Osteoblast (primary cell): ENCODE data around the gene SLC22A12. TPM values are rescaled to one million over a fixed set of nuclear protein-coding genes. Genes with fewer than 3 reads are reported as not detected.

Source experiments
- DNase-seq: peaks from one replicate; pipeline ENCODE4 v3.0.0; 2011; ENCODE audit warnings: low spot score, mixed read lengths; ENCODE audit not compliant: insufficient read length; ENCODE audit errors: missing footprints
- H2AFZ ChIP-seq: 2 replicates; pipeline ENCODE4 v1.6.0; 2011; ENCODE audit warnings: mild to moderate bottlenecking, low read length
- H3K27ac ChIP-seq: 2 replicates; pipeline ENCODE4 v1.5.1; 2011; ENCODE audit warnings: mild to moderate bottlenecking, low read depth, low read length, moderate library complexity
- H3K27me3 ChIP-seq: 2 replicates; pipeline ENCODE4 v1.6.0; 2012; ENCODE audit warnings: mild to moderate bottlenecking, control low read depth, inconsistent platforms, low read length, moderate library complexity; ENCODE audit not compliant: insufficient read depth
- H3K36me3 ChIP-seq: 2 replicates; pipeline ENCODE4 v1.5.1; 2011; ENCODE audit warnings: mild to moderate bottlenecking, low read length, control low read depth, moderate library complexity; ENCODE audit not compliant: insufficient read depth
- H3K4me1 ChIP-seq: 2 replicates; pipeline ENCODE4 v1.5.1; 2011; ENCODE audit warnings: mild to moderate bottlenecking, low read length, control low read depth, moderate library complexity; ENCODE audit not compliant: insufficient read depth
- H3K4me2 ChIP-seq: 2 replicates; pipeline ENCODE4 v1.6.0; 2011; ENCODE audit warnings: mild to moderate bottlenecking, low read length; ENCODE audit not compliant: insufficient read depth
- H3K4me3 ChIP-seq: fragments of 200-600 bp; sonication (generic); 3 replicates; pipeline ENCODE4 v1.5.1; 2012; ENCODE audit warnings: mild to moderate bottlenecking, low read length, inconsistent platforms; ENCODE audit not compliant: insufficient read depth
- H3K79me2 ChIP-seq: 2 replicates; pipeline ENCODE4 v1.6.0; 2012; ENCODE audit warnings: mild to moderate bottlenecking, low read length, control low read depth, inconsistent platforms; ENCODE audit not compliant: insufficient read depth
- H3K9me3 ChIP-seq: 2 replicates; pipeline ENCODE4 v1.5.1; 2011; ENCODE audit warnings: low read depth, low read length, control low read depth
- H4K20me1 ChIP-seq: 2 replicates; pipeline ENCODE4 v1.6.0; 2012; ENCODE audit warnings: mild to moderate bottlenecking, low read length, control low read depth; ENCODE audit not compliant: insufficient read depth
- total RNA-seq: library from RNA; depleted of rRNA; stranded (reverse); fragments of >200 nt; gene quantifications from 2 replicates; pipeline ENCODE4 v1.2.3, GENCODE V29; 2012
- TF ChIP-seq, protein P1 (sequence below): IDR thresholded peaks from 2 replicates; pipeline ENCODE4 v1.5.1; 2011; ENCODE audit warnings: mild to moderate bottlenecking, low read depth, low read length, moderate library complexity; ENCODE audit errors: extremely low read depth

SLC22A12 gene
- total RNA-seq, 1 donor = not detected

DNA sequence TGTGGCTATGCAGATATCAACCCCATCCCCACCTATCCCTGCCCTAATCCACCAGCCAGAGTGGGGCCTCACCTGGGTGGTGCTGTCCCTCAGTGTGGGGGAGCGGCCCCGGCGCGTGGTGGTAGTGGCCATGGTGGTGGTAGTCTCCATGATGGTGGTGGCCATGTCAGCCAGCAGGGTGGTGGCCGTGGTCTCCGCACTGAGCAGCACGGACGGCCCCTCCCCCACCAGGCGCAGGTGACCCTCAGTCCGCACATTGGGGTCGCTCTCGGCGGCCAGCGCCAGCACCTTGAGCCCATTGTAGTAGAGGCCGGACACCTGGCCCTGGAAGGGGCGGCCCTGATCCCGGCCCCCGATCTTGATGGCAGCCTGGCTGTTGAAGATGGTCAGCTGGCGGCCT, 31.7 kb downstream of the SLC22A12 start:
- DNase-seq = no peak
- H3K27ac ChIP-seq = no peak overlapping the region
- H3K4me2 ChIP-seq = no peak overlapping the region
- peaks cover 3% of the 10 kb centered on the region for H3K4me1 ChIP-seq
- H4K20me1 ChIP-seq = peaks cover 26% of the 10 kb centered on the region
- H3K27me3 ChIP-seq = no peaks in the 10 kb centered on the region
- H2AFZ ChIP-seq = no peak overlapping the region
- no peaks in the 10 kb centered on the region for H3K79me2 ChIP-seq
- no peak overlapping the region for H3K4me3 ChIP-seq
- H3K36me3 ChIP-seq = peaks cover 39% of the 10 kb centered on the region
- TF ChIP-seq, protein P1, sequence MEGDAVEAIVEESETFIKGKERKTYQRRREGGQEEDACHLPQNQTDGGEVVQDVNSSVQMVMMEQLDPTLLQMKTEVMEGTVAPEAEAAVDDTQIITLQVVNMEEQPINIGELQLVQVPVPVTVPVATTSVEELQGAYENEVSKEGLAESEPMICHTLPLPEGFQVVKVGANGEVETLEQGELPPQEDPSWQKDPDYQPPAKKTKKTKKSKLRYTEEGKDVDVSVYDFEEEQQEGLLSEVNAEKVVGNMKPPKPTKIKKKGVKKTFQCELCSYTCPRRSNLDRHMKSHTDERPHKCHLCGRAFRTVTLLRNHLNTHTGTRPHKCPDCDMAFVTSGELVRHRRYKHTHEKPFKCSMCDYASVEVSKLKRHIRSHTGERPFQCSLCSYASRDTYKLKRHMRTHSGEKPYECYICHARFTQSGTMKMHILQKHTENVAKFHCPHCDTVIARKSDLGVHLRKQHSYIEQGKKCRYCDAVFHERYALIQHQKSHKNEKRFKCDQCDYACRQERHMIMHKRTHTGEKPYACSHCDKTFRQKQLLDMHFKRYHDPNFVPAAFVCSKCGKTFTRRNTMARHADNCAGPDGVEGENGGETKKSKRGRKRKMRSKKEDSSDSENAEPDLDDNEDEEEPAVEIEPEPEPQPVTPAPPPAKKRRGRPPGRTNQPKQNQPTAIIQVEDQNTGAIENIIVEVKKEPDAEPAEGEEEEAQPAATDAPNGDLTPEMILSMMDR = no peak
- H3K9me3 ChIP-seq = no peaks in the 10 kb centered on the region

DNA sequence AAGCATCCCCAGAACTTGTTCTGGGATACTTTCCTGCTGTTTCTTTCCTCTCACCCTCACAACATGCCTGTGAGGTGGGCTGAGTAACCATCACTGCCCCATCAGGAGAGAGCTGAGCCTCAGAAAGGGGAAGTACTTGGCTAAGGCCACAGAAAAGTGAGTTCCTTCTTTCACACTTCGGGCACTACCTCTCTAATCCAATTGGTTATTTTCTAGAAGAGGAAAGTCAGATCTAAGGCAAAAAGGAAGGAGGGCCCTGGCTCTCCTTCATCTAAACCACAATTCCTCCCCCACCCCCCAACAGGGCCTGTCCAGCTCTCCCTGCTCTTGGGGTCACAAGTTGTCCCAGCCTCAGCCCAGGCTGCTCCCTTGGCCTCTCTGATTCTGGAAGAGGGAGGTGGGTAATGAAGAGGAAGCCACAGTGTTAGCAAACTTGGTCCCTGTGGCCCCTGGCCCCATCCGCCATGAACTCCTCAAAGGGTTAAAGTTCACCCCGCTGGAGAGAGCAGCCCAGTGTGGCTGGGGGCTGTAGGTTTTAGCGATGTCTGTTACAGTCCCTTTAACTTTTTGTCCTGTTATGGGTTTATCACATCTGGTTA, 34.0 kb downstream of the SLC22A12 start:
- Histone ChIP-seq H3K9me3 (no peaks in the 10 kb centered on the region), H3K4me2 (no peak overlapping the region), H3K27me3 (no peaks in the 10 kb centered on the region), H3K4me1 (no peaks in the 10 kb centered on the region), H3K4me3 (no peak overlapping the region), H3K79me2 (no peaks in the 10 kb centered on the region), H3K27ac (no peak overlapping the region), H2AFZ (no peak overlapping the region), H4K20me1 (peaks cover 28% of the 10 kb centered on the region), H3K36me3 (peaks cover 44% of the 10 kb centered on the region)
- DNase-seq = no peak
- TF ChIP-seq, protein P1 = no peak

DNA sequence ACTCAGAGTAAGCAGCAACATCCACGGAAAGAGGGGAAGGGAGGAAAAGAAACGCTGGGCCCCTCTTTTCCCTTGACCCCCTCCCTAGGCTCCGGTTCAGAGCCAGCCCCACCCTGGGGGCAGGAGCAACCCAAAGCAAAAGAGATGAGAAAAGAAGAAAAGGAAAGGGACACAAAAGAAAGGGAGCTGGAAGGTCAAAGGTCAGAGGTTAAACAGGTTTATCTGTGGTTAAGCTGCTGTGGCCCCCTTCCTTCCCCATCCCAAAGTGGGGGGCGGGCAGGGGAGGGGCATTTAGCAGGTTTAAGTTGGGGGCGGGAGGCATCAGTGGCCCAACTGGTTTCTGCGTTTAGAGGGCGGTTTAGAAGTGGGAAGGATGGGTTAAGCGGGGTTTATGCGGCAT, 35.6 kb downstream of the SLC22A12 start:
- H3K27ac ChIP-seq = no peak overlapping the region
- no peak for DNase-seq
- H3K4me2 ChIP-seq = no peak overlapping the region
- H3K4me3 ChIP-seq = no peak overlapping the region
- TF ChIP-seq, protein P1 = no peak
- H3K79me2 ChIP-seq = no peaks in the 10 kb centered on the region
- peaks cover 30% of the 10 kb centered on the region for H4K20me1 ChIP-seq
- H3K9me3 ChIP-seq = no peaks in the 10 kb centered on the region
- H3K27me3 ChIP-seq = no peaks in the 10 kb centered on the region
- H2AFZ ChIP-seq = no peak overlapping the region
- no peaks in the 10 kb centered on the region for H3K4me1 ChIP-seq
- H3K36me3 ChIP-seq = peaks cover 50% of the 10 kb centered on the region

DNA sequence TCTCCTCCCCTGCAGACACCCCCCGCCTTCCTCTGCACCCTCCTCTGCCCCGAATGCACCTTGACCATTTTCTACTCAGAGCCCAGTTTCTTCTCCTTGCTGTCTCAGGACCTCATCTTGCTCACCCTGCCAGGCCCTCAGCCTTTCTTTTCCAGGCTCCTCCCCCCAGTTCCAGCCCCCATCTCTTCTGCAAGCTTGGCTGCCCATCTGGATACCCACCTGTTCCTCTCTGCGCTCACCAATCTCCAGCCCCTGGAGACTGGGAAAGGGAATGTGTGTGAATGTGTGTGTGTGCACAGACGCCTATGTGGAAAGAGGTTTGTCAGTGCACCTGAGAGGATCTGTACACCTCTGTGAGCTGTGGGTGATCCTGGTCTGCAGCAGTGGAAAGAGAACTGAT, 36.4 kb downstream of the SLC22A12 start:
- H2AFZ ChIP-seq = no peak overlapping the region
- no peak overlapping the region for H3K27ac ChIP-seq
- no peak for DNase-seq
- peaks cover 32% of the 10 kb centered on the region for H4K20me1 ChIP-seq
- H3K4me2 ChIP-seq = no peak overlapping the region
- TF ChIP-seq, protein P1 = no peak
- no peaks in the 10 kb centered on the region for H3K4me1 ChIP-seq
- H3K36me3 ChIP-seq = peaks cover 52% of the 10 kb centered on the region
- H3K79me2 ChIP-seq = no peaks in the 10 kb centered on the region
- H3K27me3 ChIP-seq = no peaks in the 10 kb centered on the region
- no peak overlapping the region for H3K4me3 ChIP-seq
- no peaks in the 10 kb centered on the region for H3K9me3 ChIP-seq
